GM21423 (cell line): ENCODE measurements around the gene MEGF6.

Experiments used
- ATAC-seq: cut with Tn5 transposase; IDR thresholded peaks from one replicate; pipeline ENCODE4 v1.9.1; 2021; ENCODE audit warnings: mild to moderate bottlenecking, moderate library complexity; ENCODE audit not compliant: unreplicated experiment

The MEGF6 gene

GRCh38 chr1:3560251-3560871 is 50.9 kb downstream of the MEGF6 start:
- no peak for ATAC-seq

DNA sequence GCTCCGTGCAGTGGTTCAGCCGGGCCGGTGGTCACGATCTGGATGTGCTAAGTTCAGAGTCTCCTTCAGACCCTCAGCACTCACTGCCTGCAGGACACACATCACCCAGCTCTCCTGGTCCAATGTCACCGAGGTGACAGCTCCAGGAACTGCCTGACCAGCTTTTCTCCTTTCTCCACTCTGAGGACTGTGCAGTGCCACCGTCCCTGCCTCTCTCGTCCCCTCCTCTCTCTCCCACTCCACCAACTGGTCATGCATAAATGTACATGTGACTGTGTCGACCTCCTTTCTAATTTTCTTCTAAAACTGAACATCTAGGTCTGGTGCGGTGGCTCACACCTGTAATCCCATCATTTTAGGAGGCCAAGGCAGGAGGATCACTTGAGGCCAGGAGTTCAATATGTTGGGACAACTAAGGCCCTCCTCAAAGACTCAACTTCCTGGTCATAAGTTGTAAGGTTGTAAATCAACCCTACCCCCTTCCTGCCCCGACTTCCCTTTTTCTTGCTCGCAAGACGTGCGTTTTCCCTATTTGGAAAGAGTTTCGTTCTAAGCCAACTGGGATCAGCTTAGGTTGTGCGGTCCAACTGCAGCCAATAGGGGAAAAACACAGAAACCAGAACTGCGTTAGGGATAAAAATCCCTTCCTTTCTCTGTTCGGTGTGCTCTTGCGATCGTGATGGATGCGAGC is 53.1 kb downstream of the MEGF6 start:
- ATAC-seq: no peak

- ATAC-seq: no peak
These were observed 53.9 kb downstream of the MEGF6 start for GRCh38 chr1:3557366-3557765.

GRCh38 chr1:3556336-3556735 is 55.0 kb downstream of the MEGF6 start:
- no peak for ATAC-seq

- ATAC-seq: no peak
These were observed 56.0 kb downstream of the MEGF6 start for GRCh38 chr1:3555131-3555920.

DNA sequence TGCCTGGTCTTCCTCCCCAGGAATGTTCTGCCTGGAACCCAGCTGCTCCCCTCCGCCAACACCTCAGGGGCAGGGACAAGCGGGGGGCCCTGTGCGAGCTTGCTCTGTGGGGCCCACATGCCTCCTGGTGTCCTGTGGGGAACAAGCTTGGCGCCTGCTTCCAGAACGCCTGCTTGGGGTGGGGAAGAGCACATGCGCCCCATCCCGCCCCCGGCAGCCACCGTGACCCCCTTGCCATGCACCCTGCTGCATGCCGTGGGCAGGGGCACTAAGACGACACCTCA is 57.4 kb downstream of the MEGF6 start:
- no peak for ATAC-seq

- ATAC-seq: no peak
These were observed 58.0 kb downstream of the MEGF6 start for GRCh38 chr1:3553166-3553939.

- ATAC-seq: no peak
These were observed 58.6 kb downstream of the MEGF6 start for GRCh38 chr1:3552751-3553150.

GRCh38 chr1:3552176-3552575 is 59.1 kb downstream of the MEGF6 start:
- no peak for ATAC-seq

DNA sequence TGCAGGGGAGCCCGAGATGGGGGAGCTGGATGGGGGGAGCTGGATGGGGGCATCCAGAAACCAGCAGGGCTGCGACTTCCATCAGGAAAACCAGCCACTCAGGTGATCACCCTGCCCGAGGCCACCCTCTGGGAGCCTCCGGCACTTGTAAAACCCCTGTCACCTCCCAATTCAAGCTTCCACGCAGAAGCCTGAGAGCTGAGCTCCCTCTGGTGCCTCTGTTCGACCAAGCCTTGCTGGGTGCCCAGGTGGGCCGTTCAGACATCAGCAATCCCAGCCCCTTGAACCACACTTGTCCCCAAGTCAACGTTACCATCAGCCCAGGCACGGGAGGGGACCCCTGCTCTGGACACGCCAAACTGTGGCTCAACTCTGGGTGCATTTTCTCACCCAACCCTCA is 59.6 kb downstream of the MEGF6 start:
- no peak for ATAC-seq

DNA sequence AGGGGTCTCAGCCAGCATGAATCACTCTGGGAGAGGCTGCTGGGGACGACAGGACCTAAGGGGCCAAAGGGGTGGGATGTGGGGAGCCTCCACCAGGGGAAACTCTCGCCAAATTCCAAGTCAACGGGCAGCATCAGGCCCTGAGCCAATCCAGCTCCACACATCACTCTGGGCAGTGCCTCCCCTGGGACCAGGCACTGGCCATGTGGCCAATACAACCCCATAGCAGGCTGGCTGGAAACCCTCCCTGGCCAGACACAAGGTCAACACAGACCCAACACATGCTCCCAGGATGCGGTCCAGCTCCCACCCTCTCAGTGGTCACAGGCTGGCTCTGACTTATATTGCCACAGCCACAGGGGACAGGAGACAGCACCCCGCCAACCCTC is 60.0 kb downstream of the MEGF6 start:
- ATAC-seq: no peak

GRCh38 chr1:3550511-3551289 is 60.6 kb downstream of the MEGF6 start:
- ATAC-seq: no peak

- ATAC-seq: no peak
These were observed 62.4 kb downstream of the MEGF6 start for GRCh38 chr1:3548895-3549294.

DNA sequence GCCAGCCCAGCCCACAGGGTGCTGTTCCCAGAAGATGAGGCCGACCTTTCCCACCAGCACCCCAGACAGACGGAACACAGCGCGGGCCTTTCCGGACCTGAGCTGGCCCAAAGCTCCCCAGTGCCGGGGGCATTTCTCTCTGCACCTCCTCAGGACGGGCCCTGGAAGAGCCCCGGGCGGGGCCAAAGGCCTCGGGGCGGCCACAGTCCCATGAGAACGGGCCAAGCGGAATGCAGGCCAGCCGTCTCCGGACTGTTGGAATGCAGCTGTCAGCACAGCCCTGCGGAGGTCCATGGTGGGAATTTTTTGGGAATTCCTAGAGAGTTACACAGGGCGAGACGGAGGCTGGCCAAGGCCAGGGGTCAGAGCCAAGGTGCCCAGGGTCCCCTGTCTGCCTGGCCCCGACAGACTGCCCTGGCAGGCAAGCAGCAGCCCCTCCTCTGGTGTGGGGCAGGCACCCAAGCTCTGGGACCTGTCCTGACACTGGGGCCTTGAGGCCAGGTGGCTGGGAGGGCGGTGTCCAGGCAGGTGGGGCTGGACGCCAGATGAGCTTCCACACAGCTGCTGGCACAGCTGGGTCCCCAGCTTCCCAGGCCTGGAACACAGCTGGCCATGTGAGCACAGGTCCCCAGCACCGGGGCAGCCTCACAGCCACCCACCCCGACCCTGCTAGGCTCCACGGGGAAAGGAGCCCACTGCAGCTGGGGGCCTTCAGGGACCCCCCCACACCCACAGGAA is 63.0 kb downstream of the MEGF6 start:
- ATAC-seq: no peak

DNA sequence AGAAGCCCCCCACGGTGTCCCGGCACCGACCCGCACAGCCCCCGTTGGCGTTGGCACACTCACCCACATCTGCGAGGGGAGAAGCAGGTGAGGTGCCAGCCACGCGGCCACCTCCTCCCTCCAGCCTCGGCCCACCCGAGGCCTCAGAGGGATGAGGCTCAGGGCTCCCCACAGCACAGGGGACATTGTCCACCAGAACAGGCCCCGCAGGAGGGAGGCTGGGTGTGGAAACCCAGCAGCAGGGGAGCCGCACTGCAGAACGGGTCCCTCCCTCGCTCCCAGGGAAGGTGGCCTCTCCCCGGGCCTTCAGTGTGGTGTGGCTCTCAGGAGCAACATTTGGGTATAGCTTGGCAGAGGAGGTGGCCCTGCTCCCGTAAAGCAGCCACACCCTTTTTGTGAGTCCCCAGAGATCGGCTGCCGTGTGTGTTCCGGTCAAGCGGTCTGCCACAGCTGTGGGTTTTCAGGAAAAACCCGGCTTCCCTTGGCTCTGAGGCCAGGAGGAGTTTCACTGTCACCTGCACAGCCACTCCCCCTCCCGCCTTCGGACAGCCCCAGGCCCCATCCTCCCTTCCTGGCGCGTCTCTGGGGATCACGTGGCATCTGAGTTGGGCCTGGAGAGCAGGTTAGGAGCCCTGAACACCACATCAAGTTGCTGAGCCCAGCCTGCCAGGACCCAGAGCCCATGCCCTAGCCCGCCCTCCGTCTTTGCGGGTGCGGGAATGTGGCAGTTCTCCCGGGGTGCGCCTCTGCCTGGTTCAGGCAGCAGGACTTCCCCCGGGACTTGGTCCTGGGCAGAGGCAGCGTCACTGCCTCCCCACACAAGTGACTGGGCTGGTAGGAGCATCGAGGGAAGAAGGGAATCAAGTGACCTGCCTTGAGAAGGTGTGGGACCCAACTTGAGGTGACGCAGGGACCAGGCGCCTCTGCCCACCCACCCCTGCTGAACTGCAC is 64.0 kb downstream of the MEGF6 start:
- no peak for ATAC-seq

GRCh38 chr1:3546048-3546384 is 65.3 kb downstream of the MEGF6 start:
- ATAC-seq: no peak

DNA sequence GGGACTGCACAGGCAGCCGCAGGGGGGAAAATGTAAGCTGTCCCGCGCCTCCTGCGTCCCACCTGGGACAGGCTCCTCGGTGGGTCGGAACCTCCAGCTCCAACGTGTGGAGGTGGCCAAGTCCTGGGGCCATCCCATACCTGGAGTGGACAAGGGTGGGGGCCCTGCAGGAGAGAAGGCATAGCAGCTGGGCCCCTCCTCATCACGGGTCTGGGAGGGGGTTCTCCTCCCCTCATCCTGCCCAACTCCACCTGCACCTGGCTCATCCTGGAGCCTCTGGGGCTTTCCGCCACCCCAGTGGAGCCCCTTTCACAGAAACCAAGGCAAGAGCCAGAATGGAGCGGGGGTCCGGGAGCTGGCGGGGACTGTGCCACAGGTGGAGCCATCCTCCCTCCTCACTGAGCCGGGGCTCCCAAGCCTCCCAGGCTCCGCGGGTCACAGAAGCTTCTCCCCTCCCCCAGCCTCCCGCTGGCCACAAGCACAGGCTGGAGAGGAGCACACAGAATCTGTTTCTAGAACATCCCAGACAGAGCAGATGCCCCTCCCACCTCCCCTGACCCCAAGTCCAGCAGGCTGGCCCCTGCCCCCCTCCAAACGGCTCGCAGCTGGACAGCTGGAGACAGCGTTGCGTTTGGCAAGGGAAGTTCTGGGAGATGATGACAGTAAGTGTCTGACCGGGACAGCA is 65.8 kb downstream of the MEGF6 start:
- ATAC-seq: no peak
